H9 (cell line): ENCODE measurements around the gene DNAH11. TPM values are rescaled to one million over a fixed set of nuclear protein-coding genes. Genes with fewer than 3 reads are reported as not detected.
A peak's percentile ranks its signal among the peaks of the same experiment; 100 is the strongest.

Source experiments
- DNase-seq: peaks from one replicate; pipeline ENCODE4 v3.0.0-alpha.2; 2017
- H2AFZ ChIP-seq: one replicate; pipeline ENCODE4 v1.6.1; 2013; ENCODE audit warnings: mild to moderate bottlenecking, low read length, control low read depth, moderate library complexity
- H2AK5ac ChIP-seq: 2 replicates; pipeline ENCODE4 v1.6.1; 2013; ENCODE audit warnings: low read length, control low read depth, mixed read lengths; ENCODE audit not compliant: insufficient read length
- H2BK120ac ChIP-seq: one replicate; pipeline ENCODE4 v1.6.1; 2013; ENCODE audit warnings: low read depth, mild to moderate bottlenecking, low read length, control low read depth, inconsistent platforms; ENCODE audit not compliant: poor library complexity, severe bottlenecking
- H2BK12ac ChIP-seq: 2 replicates; pipeline ENCODE4 v1.6.1; 2013; ENCODE audit warnings: low read length, control low read depth, mixed read lengths, low read depth; ENCODE audit not compliant: insufficient read length
- H2BK15ac ChIP-seq: 2 replicates; pipeline ENCODE4 v1.6.1; 2013; ENCODE audit warnings: low read depth, low read length, control low read depth
- H2BK20ac ChIP-seq: one replicate; pipeline ENCODE4 v1.6.1; 2013; ENCODE audit warnings: low read depth, mild to moderate bottlenecking, low read length, control low read depth, inconsistent platforms; ENCODE audit not compliant: poor library complexity, severe bottlenecking
- H2BK5ac ChIP-seq: 2 replicates; pipeline ENCODE4 v1.6.1; 2013; ENCODE audit warnings: low read length, control low read depth, mixed read lengths; ENCODE audit not compliant: insufficient read length
- H3K14ac ChIP-seq: 2 replicates; pipeline ENCODE4 v1.6.1; 2013; ENCODE audit warnings: low read length, control low read depth; ENCODE audit not compliant: insufficient read depth
- H3K18ac ChIP-seq: 2 replicates; pipeline ENCODE4 v1.6.1; 2013; ENCODE audit warnings: low read depth, mild to moderate bottlenecking, mixed read lengths, low read length, control low read depth; ENCODE audit not compliant: insufficient read length
- H3K23ac ChIP-seq: 2 replicates; pipeline ENCODE4 v1.6.1; 2013; ENCODE audit warnings: low read length, control low read depth, mixed read lengths, low read depth; ENCODE audit not compliant: insufficient read length
- H3K23me2 ChIP-seq: 2 replicates; pipeline ENCODE4 v1.6.1; 2013; ENCODE audit warnings: low read depth, mild to moderate bottlenecking, mixed read lengths, low read length, control low read depth; ENCODE audit not compliant: insufficient read length, poor library complexity, severe bottlenecking
- H3K27ac ChIP-seq: 2 replicates; pipeline ENCODE4 v1.5.1; 2013; ENCODE audit warnings: low read length, control low read depth, mixed read lengths, low read depth; ENCODE audit not compliant: insufficient read length
- H3K27me3 ChIP-seq: 2 replicates; pipeline ENCODE4 v1.6.1; 2013; ENCODE audit warnings: low read length, control low read depth, inconsistent platforms; ENCODE audit not compliant: insufficient read depth
- H3K4ac ChIP-seq: 2 replicates; pipeline ENCODE4 v1.6.1; 2013; ENCODE audit warnings: low read depth, mild to moderate bottlenecking, control low read depth, inconsistent platforms, low read length, moderate library complexity
- H3K4me1 ChIP-seq: 2 replicates; pipeline ENCODE4 v1.6.1; 2013; ENCODE audit warnings: low read length, control low read depth, inconsistent platforms; ENCODE audit not compliant: insufficient read depth
- H3K4me2 ChIP-seq: 2 replicates; pipeline ENCODE4 v1.6.1; 2013; ENCODE audit warnings: low read length, control low read depth, mixed read lengths; ENCODE audit not compliant: insufficient read length, insufficient read depth
- H3K56ac ChIP-seq: 2 replicates; pipeline ENCODE4 v1.6.1; 2013; ENCODE audit warnings: low read depth, mild to moderate bottlenecking, mixed read lengths, low read length, control low read depth; ENCODE audit not compliant: insufficient read length
- H3K79me1 ChIP-seq: 2 replicates; pipeline ENCODE4 v1.6.1; 2013; ENCODE audit warnings: low read depth, mild to moderate bottlenecking, moderate library complexity, low read length, control low read depth, inconsistent platforms; ENCODE audit not compliant: insufficient read depth, poor library complexity, severe bottlenecking
- H3K79me2 ChIP-seq: 2 replicates; pipeline ENCODE4 v1.6.1; 2013; ENCODE audit warnings: low read length, control low read depth, inconsistent platforms; ENCODE audit not compliant: insufficient read depth
- H3K9ac ChIP-seq: 2 replicates; pipeline ENCODE4 v1.6.1; 2013; ENCODE audit warnings: low read length, control low read depth, mixed read lengths; ENCODE audit not compliant: insufficient read length; ENCODE audit errors: extremely low read depth
- H3K9me3 ChIP-seq: one replicate; pipeline ENCODE4 v1.6.1; 2013; ENCODE audit warnings: low read depth, low read length, inconsistent platforms; ENCODE audit not compliant: control insufficient read depth
- H3T11ph ChIP-seq: one replicate; pipeline ENCODE4 v1.6.1; 2013; ENCODE audit warnings: mild to moderate bottlenecking, low read length, control low read depth, inconsistent platforms
- H4K20me1 ChIP-seq: one replicate; pipeline ENCODE4 v1.6.1; 2013; ENCODE audit not compliant: control insufficient read depth, insufficient read length, insufficient read depth
- H4K5ac ChIP-seq: 2 replicates; pipeline ENCODE4 v1.6.1; 2013; ENCODE audit warnings: low read depth, mild to moderate bottlenecking, mixed read lengths, low read length, control low read depth; ENCODE audit not compliant: insufficient read length
- H4K8ac ChIP-seq: replicated peaks from 2 replicates; pipeline ENCODE4 v1.6.1; 2013; ENCODE audit warnings: low read length, control low read depth, mixed read lengths, low read depth; ENCODE audit not compliant: insufficient read length
- H4K91ac ChIP-seq: 2 replicates; pipeline ENCODE4 v1.6.1; 2013; ENCODE audit warnings: low read depth, mild to moderate bottlenecking, moderate library complexity, mixed read lengths, low read length, control low read depth; ENCODE audit not compliant: insufficient read length
- H3K27ac Mint-ChIP-seq, 3 experiments: 2 replicates in 2 of 3; 3 replicates in 1 of 3; pipeline ENCODE4 v1.8.0; 2020 to 2021; ENCODE audit warnings: mixed read lengths in 3 of 3, mild to moderate bottlenecking in 1 of 3, moderate library complexity in 1 of 3
- H3K27me3 Mint-ChIP-seq: 2 replicates; pipeline ENCODE4 v1.8.0; 2021; ENCODE audit warnings: low read depth, mild to moderate bottlenecking, moderate library complexity, mixed read lengths
- H3K36me3 Mint-ChIP-seq, 3 experiments: 2 replicates in 2 of 3; 3 replicates in 1 of 3; pipeline ENCODE4 v1.8.0; 2020 to 2021; ENCODE audit warnings: low read depth in 3 of 3, mixed read lengths in 3 of 3; ENCODE audit not compliant: insufficient read depth in 1 of 3
- H3K4me1 Mint-ChIP-seq, 2 experiments: 2 replicates each; pipeline ENCODE4 v1.8.0; 2020; ENCODE audit warnings: mixed read lengths in 2 of 2
- H3K4me3 Mint-ChIP-seq, 2 experiments: 2 replicates in 1 of 2; 3 replicates in 1 of 2; pipeline ENCODE4 v1.8.0; 2020 to 2021; ENCODE audit warnings: mild to moderate bottlenecking in 2 of 2, mixed read lengths in 2 of 2, moderate library complexity in 1 of 2
- H3K9me3 Mint-ChIP-seq, 2 experiments: 2 replicates in 1 of 2; 3 replicates in 1 of 2; pipeline ENCODE4 v1.8.0; 2020; ENCODE audit warnings: mild to moderate bottlenecking in 2 of 2, mixed read lengths in 2 of 2, moderate library complexity in 1 of 2
- CTCF ChIP-seq: fragments of 200-600 bp; sonication (generic); conservative IDR thresholded peaks from 3 replicates; pipeline ENCODE4 v1.8.0; 2021; ENCODE audit warnings: antibody characterized with exemption, mild to moderate bottlenecking
- WGBS: extraction: QIAGEN DNeasy Blood & Tissue Kit; methylation state at CpG from one replicate; pipeline ENCODE4 v1.1.7; 2013; ENCODE audit warnings: missing lambda C conversion rate, low lambda C conversion rate, mixed read lengths; ENCODE audit not compliant: insufficient read length; ENCODE audit errors: extremely low coverage; 5-methylcytosine and 5-hydroxymethylcytosine counted together
- total RNA-seq: library from RNA; stranded (reverse); gene quantifications from 2 replicates; pipeline ENCODE4 v1.2.1, GENCODE V29; 2021

The DNAH11 gene
- total RNA-seq, 1 experiment from 2014 or later, result 2.5 TPM

DNA sequence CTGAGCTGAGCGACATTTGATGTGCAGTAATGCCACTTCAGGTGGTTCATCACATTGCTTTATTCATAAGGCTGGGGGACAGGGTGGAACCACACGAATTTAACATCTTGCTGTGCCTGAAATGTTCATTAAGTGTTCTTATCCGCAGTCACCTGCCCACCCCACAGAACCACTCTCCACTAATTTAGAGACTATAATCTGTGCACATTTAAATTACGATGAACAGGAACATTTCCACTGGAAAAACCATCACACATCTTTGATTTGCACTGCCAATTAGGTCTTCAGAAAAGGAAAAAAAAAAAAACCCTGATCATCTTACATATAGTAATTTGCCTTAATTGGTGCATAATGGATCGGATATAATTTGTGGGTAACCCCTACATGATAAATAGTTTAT is 400.6 kb downstream of the DNAH11 start:
- no peak overlapping the region for H2BK5ac ChIP-seq
- H3K79me1 ChIP-seq, result peaks cover 3% of the 10 kb centered on the region
- H3K4ac ChIP-seq, result no peak overlapping the region
- H3K36me3 Mint-ChIP-seq, result peaks cover 8 to 11% (median 10%) of the 10 kb centered on the region in 3 experiments; a peak in 6 of 7 replicates
- no peak overlapping the region for H3K23ac ChIP-seq
- H3K18ac ChIP-seq, result no peak overlapping the region
- H4K5ac ChIP-seq, result no peak overlapping the region
- no peak for TF ChIP-seq CTCF
- no peaks in the 10 kb centered on the region for H3K27me3 ChIP-seq
- no peak for DNase-seq
- H4K20me1 ChIP-seq, result no peaks in the 10 kb centered on the region
- no peak overlapping the region for H3K27ac ChIP-seq
- H2BK12ac ChIP-seq, result no peak overlapping the region
- no peak overlapping the region for H3K9ac ChIP-seq
- no peak overlapping the region for H3T11ph ChIP-seq
- H2BK20ac ChIP-seq, result no peak overlapping the region
- peaks cover 7% of the 10 kb centered on the region for H3K23me2 ChIP-seq
- H3K79me2 ChIP-seq, result peaks cover 34% of the 10 kb centered on the region; the same call in 1 of the 2 replicates
- no peaks in the 10 kb centered on the region for H3K9me3 Mint-ChIP-seq
- 0 out of 2 replicates have a peak, but pooled peaks cover 4% of the 10 kb centered on the region for H3K27me3 Mint-ChIP-seq
- H3K4me3 Mint-ChIP-seq, result peak overlapping the region; percentile 52 to 80
- no peak overlapping the region for H3K56ac ChIP-seq
- no peak overlapping the region for H3K14ac ChIP-seq
- no peak overlapping the region for H2AFZ ChIP-seq
- H3K9me3 ChIP-seq, result no peaks in the 10 kb centered on the region
- H2BK120ac ChIP-seq, result no peak overlapping the region
- H3K4me1 Mint-ChIP-seq, result peaks cover 51 to 56% of the 10 kb centered on the region in 2 experiments
- no peak overlapping the region for H3K27ac Mint-ChIP-seq
- H2AK5ac ChIP-seq, result no peak overlapping the region
- H3K4me1 ChIP-seq, result peaks cover 12% of the 10 kb centered on the region; the same call in 1 of the 2 replicates
- no peak overlapping the region for H2BK15ac ChIP-seq
- H4K91ac ChIP-seq, result no peak overlapping the region
- no peak overlapping the region for H4K8ac ChIP-seq
- no peak overlapping the region for H3K4me2 ChIP-seq
- WGBS, result no CpG with 5 or more reads among the region's 5 CpGs
